Endodermal cell (in vitro differentiated cells): Measurements from ENCODE around the gene ACTL8. TPM values are rescaled to one million over a fixed set of nuclear protein-coding genes. Genes with fewer than 3 reads are reported as not detected.

Experiments used
- DNase-seq: peaks from one replicate; pipeline ENCODE4 v3.0.0-alpha.2; 2017
- H3K27ac ChIP-seq: 2 replicates; pipeline ENCODE4 v1.5.1; 2013; ENCODE audit warnings: mild to moderate bottlenecking, low read depth, low read length, moderate library complexity
- H3K27me3 ChIP-seq: 2 replicates; pipeline ENCODE4 v1.6.1; 2013; ENCODE audit warnings: mild to moderate bottlenecking, low read length, moderate library complexity; ENCODE audit not compliant: insufficient read depth, control insufficient read depth, poor library complexity, severe bottlenecking
- H3K36me3 ChIP-seq: 2 replicates; pipeline ENCODE4 v1.7.0; 2013; ENCODE audit warnings: mild to moderate bottlenecking, low read length, moderate library complexity; ENCODE audit not compliant: control insufficient read depth, insufficient read depth
- H3K4me1 ChIP-seq: one replicate; pipeline ENCODE4 v1.7.0; 2013; ENCODE audit warnings: low read length; ENCODE audit not compliant: control insufficient read depth, insufficient read depth
- H3K4me3 ChIP-seq: 2 replicates; pipeline ENCODE4 v1.5.1; 2013; ENCODE audit warnings: mild to moderate bottlenecking, low read length, moderate library complexity
- H3K9ac ChIP-seq: 2 replicates; pipeline ENCODE4 v1.6.1; 2013; ENCODE audit warnings: mild to moderate bottlenecking, low read length, moderate library complexity; ENCODE audit not compliant: poor library complexity, severe bottlenecking; ENCODE audit errors: extremely low read depth
- H3K9me3 ChIP-seq: 2 replicates; pipeline ENCODE4 v1.6.1; 2013; ENCODE audit warnings: mild to moderate bottlenecking, low read length, moderate library complexity; ENCODE audit not compliant: control insufficient read depth
- H3K27ac Mint-ChIP-seq: 2 replicates; pipeline ENCODE4 v1.8.0; 2020; ENCODE audit warnings: mixed read lengths
- H3K27me3 Mint-ChIP-seq: 2 replicates; pipeline ENCODE4 v1.8.0; 2021; ENCODE audit warnings: mild to moderate bottlenecking, mixed read lengths; ENCODE audit not compliant: insufficient read depth
- H3K36me3 Mint-ChIP-seq: 2 replicates; pipeline ENCODE4 v1.8.0; 2020; ENCODE audit warnings: low read depth, mixed read lengths
- H3K4me1 Mint-ChIP-seq: 2 replicates; pipeline ENCODE4 v1.8.0; 2020; ENCODE audit warnings: mixed read lengths
- H3K4me3 Mint-ChIP-seq: 2 replicates; pipeline ENCODE4 v1.8.0; 2020; ENCODE audit warnings: mild to moderate bottlenecking, moderate library complexity, mixed read lengths
- H3K9me3 Mint-ChIP-seq: 2 replicates; pipeline ENCODE4 v1.8.0; 2020; ENCODE audit warnings: mild to moderate bottlenecking, mixed read lengths
- CTCF ChIP-seq: fragments of 200-600 bp; sonication (generic); conservative IDR thresholded peaks from 2 replicates; pipeline ENCODE4 v1.5.0; 2021; ENCODE audit warnings: antibody characterized with exemption, mild to moderate bottlenecking
- WGBS, 2 experiments: methylation state at CpG; one replicate each; pipeline versions ENCODE4 v1.1.5 to v1.1.7; 2013; ENCODE audit warnings: missing lambda C conversion rate in 2 of 2, mixed read lengths in 1 of 2; ENCODE audit not compliant: insufficient coverage in 1 of 2, insufficient read length in 1 of 2; 5-methylcytosine and 5-hydroxymethylcytosine counted together
- total RNA-seq, 2 donors: library from RNA; stranded (reverse); fragmentation: NEBNext Ultra II Directional in 1 of 2; extraction: Animal tissue kit (Norgen Biotek cat#: 25700) in 1 of 2; gene quantifications; 2 replicates in 1 of 2; 3 replicates in 1 of 2; pipeline ENCODE4 v1.2.1, GENCODE V29; 2021

The ACTL8 gene
- total RNA-seq, 2 donors from 2014 or later = not detected

- 91 to 94% methylated on average over 8 to 11 of the region's 11 CpGs for WGBS, 2 experiments
- Mint-ChIP-seq H3K4me1 (no peaks in the 10 kb centered on the region), H3K36me3 (peaks cover 2% of the 10 kb centered on the region), H3K9me3 (peaks cover 30% of the 10 kb centered on the region), H3K27ac (no peak overlapping the region), H3K4me3 (no peak overlapping the region), H3K27me3 (peaks cover 8% of the 10 kb centered on the region)
- Histone ChIP-seq H3K9me3 (peaks cover 27% of the 10 kb centered on the region), H3K4me1 (no peaks in the 10 kb centered on the region), H3K4me3 (no peak overlapping the region), H3K36me3 (no peaks in the 10 kb centered on the region), H3K27me3 (no peaks in the 10 kb centered on the region), H3K9ac (no peak overlapping the region), H3K27ac (no peak overlapping the region)
- no peak for DNase-seq
- no peak for TF ChIP-seq CTCF
Measured at GRCh38 chr1:17762313-17762712, 7.2 kb downstream of the ACTL8 start.

- no peaks in the 10 kb centered on the region for H3K36me3 ChIP-seq
- H3K27me3 ChIP-seq = no peaks in the 10 kb centered on the region
- no peak overlapping the region for H3K4me3 ChIP-seq
- Mint-ChIP-seq H3K4me1 (no peaks in the 10 kb centered on the region), H3K4me3 (no peak overlapping the region), H3K27ac (no peak overlapping the region), H3K9me3 (peaks cover 20% of the 10 kb centered on the region), H3K36me3 (peaks cover 2% of the 10 kb centered on the region), H3K27me3 (peaks cover 7% of the 10 kb centered on the region)
- H3K9me3 ChIP-seq = peaks cover 18% of the 10 kb centered on the region
- 80 to 81% methylated on average over 2 to 8 of the region's 8 CpGs for WGBS, 2 experiments
- no peak overlapping the region for H3K27ac ChIP-seq
- no peak for TF ChIP-seq CTCF
- no peak for DNase-seq
- no peak overlapping the region for H3K9ac ChIP-seq
- no peaks in the 10 kb centered on the region for H3K4me1 ChIP-seq
Measured at GRCh38 chr1:17763417-17763816, 8.3 kb downstream of the ACTL8 start.

GRCh38 chr1:17763995-17764394 is 8.9 kb downstream of the ACTL8 start:
- no peaks in the 10 kb centered on the region for H3K36me3 ChIP-seq
- H3K27me3 ChIP-seq = no peaks in the 10 kb centered on the region
- DNase-seq = no peak
- Mint-ChIP-seq H3K9me3 (peaks cover 14% of the 10 kb centered on the region), H3K4me1 (no peaks in the 10 kb centered on the region), H3K4me3 (no peak overlapping the region), H3K27ac (no peak overlapping the region), H3K36me3 (no peaks in the 10 kb centered on the region), H3K27me3 (peaks cover 7% of the 10 kb centered on the region)
- WGBS, 2 experiments = 90 to 91% methylated on average over 2 to 5 of the region's 5 CpGs
- no peak overlapping the region for H3K4me3 ChIP-seq
- H3K9ac ChIP-seq = no peak overlapping the region
- H3K9me3 ChIP-seq = peaks cover 12% of the 10 kb centered on the region
- no peak for TF ChIP-seq CTCF
- no peaks in the 10 kb centered on the region for H3K4me1 ChIP-seq
- no peak overlapping the region for H3K27ac ChIP-seq
